BE2C (cell line): ENCODE data around the gene ZNF747.
"Not testable (repeated sequence)": the region's sequence is repeated elsewhere in the genome, so short reads cannot be mapped to it uniquely, and the experiment has no call there.

Experiments
- DNase-seq: peaks from one replicate; pipeline ENCODE4 v3.0.0-alpha.2; 2020
- H3K27me3 ChIP-seq: fragments of 250-450 bp; sonication (Bioruptor Pico); 2 replicates; pipeline ENCODE4 v1.5.1; 2020; ENCODE audit warnings: mild to moderate bottlenecking
- H3K36me3 ChIP-seq: fragments of 250-450 bp; sonication (Bioruptor Pico); 2 replicates; pipeline ENCODE4 v1.5.1; 2020; ENCODE audit warnings: mild to moderate bottlenecking
- H3K4me1 ChIP-seq: fragments of 250-450 bp; sonication (Bioruptor Pico); 2 replicates; pipeline ENCODE4 v1.5.1; 2020
- H3K4me3 ChIP-seq: 2 replicates; pipeline ENCODE4 v1.5.1; 2011; ENCODE audit warnings: low read depth, low read length
- H3K9me3 ChIP-seq: fragments of 250-450 bp; sonication (Bioruptor Pico); 2 replicates; pipeline ENCODE4 v1.5.1; 2020
- TF ChIP-seq, protein P1 (sequence below): IDR thresholded peaks from 2 replicates; pipeline ENCODE4 v1.5.1; 2012; ENCODE audit warnings: mild to moderate bottlenecking, low read depth, low read length

Gene ZNF747

DNA sequence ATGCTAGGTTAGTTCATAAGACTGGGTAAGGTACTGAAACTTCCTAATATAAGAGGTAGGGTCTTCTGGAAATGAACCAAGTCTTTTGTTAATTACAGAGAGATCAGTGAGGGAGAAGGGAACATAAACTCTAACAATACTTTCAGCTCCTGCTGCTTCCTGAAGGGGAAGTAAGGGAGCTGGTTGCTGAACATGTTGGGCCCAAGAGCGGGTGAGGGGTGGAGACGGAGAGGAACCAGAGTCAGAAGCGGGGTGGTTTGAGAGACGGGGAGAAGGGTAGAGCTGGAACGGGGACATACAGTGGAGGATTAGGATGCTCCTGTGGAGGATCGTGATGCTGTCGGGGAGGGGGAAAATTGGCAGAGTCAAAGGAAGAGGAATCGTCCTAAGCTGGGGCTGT lies 11.5 kb upstream of the ZNF747 start:
- DNase-seq: no peak
- Histone ChIP-seq H3K4me1 (peaks cover 11% of the 10 kb centered on the region), H3K9me3 (no peaks in the 10 kb centered on the region), H3K36me3 (no peaks in the 10 kb centered on the region), H3K4me3 (no peak overlapping the region), H3K27me3 (no peaks in the 10 kb centered on the region)
- TF ChIP-seq, protein P1, sequence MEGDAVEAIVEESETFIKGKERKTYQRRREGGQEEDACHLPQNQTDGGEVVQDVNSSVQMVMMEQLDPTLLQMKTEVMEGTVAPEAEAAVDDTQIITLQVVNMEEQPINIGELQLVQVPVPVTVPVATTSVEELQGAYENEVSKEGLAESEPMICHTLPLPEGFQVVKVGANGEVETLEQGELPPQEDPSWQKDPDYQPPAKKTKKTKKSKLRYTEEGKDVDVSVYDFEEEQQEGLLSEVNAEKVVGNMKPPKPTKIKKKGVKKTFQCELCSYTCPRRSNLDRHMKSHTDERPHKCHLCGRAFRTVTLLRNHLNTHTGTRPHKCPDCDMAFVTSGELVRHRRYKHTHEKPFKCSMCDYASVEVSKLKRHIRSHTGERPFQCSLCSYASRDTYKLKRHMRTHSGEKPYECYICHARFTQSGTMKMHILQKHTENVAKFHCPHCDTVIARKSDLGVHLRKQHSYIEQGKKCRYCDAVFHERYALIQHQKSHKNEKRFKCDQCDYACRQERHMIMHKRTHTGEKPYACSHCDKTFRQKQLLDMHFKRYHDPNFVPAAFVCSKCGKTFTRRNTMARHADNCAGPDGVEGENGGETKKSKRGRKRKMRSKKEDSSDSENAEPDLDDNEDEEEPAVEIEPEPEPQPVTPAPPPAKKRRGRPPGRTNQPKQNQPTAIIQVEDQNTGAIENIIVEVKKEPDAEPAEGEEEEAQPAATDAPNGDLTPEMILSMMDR: no peak

- H3K4me3 ChIP-seq: no peak overlapping the region
- TF ChIP-seq, protein P1: no peak
- H3K36me3 ChIP-seq: no peaks in the 10 kb centered on the region
- peaks cover 12% of the 10 kb centered on the region for H3K4me1 ChIP-seq
- no peak for DNase-seq
- H3K27me3 ChIP-seq: no peaks in the 10 kb centered on the region
- H3K9me3 ChIP-seq: no peaks in the 10 kb centered on the region
Measured at GRCh38 chr16:30543067-30543466, 8.4 kb upstream of the ZNF747 start.

- Histone ChIP-seq H3K9me3 (no peaks in the 10 kb centered on the region), H3K4me3 (no peak overlapping the region), H3K36me3 (no peaks in the 10 kb centered on the region), H3K4me1 (peaks cover 12% of the 10 kb centered on the region), H3K27me3 (no peaks in the 10 kb centered on the region)
- DNase-seq: no peak
- TF ChIP-seq, protein P1: no peak
Measured at GRCh38 chr16:30541502-30542329, 7.1 kb upstream of the ZNF747 start.

- peaks cover 12% of the 10 kb centered on the region for H3K4me1 ChIP-seq
- DNase-seq, H3K4me3 ChIP-seq, H3K36me3 ChIP-seq, H3K27me3 ChIP-seq, H3K9me3 ChIP-seq: not testable (repeated sequence)
Measured at GRCh38 chr16:30540916-30541464, 6.3 kb upstream of the ZNF747 start.

GRCh38 chr16:30539986-30540526 lies 5.4 kb upstream of the ZNF747 start:
- H3K9me3 ChIP-seq, DNase-seq, H3K36me3 ChIP-seq, H3K4me3 ChIP-seq, H3K27me3 ChIP-seq: not testable (repeated sequence)
- peaks cover 20% of the 10 kb centered on the region for H3K4me1 ChIP-seq

DNA sequence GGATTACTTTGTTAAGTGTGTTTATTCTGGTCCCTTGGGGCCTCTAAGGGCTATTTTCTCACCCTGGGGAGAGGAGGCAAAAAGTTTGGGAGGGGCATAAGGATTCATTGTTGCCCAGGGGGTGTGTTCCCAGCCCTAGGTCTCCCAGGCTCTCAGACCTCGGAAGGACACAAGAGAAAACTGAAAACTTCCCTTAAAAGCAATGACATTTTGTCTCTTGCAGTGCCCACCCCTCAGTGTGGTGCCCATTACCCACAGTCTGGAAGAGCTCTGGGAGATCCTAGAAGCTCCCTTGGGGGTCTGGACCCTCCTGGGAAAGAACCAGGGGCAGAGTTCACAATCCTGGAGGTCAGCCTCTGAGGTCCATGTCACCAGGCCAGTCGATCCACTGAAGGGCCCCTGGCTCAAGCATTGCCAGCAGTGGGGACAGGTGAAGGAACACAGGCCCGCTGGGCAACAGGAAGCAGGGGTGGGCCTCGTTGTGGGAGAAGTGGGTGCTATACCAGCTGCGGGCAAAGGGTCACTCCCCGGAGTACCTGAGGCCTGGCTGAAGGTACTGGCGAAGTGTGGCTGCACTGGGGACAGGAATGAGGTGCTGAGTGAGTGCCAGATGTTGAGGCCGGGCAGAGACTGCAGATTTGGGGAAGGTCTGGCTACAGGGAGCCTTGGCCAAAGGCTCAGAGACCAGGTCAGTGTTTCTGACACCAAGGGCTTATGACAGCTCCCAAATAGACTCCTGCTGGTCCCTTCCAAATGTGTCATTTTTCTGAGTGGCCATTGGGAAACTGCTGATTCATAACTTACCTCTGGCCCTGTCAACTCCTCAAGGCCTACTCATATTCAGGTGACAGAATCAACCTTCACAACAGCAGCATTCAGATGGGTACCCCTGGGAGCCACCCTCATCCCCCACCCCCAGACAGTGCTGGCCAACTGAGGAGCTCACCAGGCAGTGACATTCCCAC lies 4.6 kb upstream of the ZNF747 start:
- Histone ChIP-seq H3K9me3 (no peaks in the 10 kb centered on the region), H3K27me3 (no peaks in the 10 kb centered on the region), H3K4me1 (peaks cover 20% of the 10 kb centered on the region), H3K36me3 (no peaks in the 10 kb centered on the region), H3K4me3 (no peak overlapping the region)
- DNase-seq: no peak
- TF ChIP-seq, protein P1: no peak

GRCh38 chr16:30536391-30537024 lies 1.9 kb upstream of the ZNF747 start:
- not testable (repeated sequence) for H3K27me3 ChIP-seq, H3K4me3 ChIP-seq, DNase-seq, H3K36me3 ChIP-seq, H3K9me3 ChIP-seq
- H3K4me1 ChIP-seq: peaks cover 13% of the 10 kb centered on the region
